ENCODE results near the gene CABP7. TPM values are rescaled to one million over a fixed set of nuclear protein-coding genes. Genes with fewer than 3 reads are reported as not detected.

Gene CABP7
- polyA plus RNA-seq (ENCODE audit: insufficient read length in 10 of 10) = under 1 TPM in 9 of 10 donors, not detected in 1; 0.07 to 0.21 (median 0.10) TPM
- long read RNA-seq, donor 1 = 0 reads
- long read RNA-seq, donor 2 = 0 reads
- long read RNA-seq, donor 3 = 0 reads
- long read RNA-seq, donor 4 = 0 reads
- long read RNA-seq, donor 5, partial matches to known transcripts = 0 of 24 reads
- long read RNA-seq, donor 5, other reads (novel, unspliced or antisense) = 24 of 24 reads
- long read RNA-seq, donor 6 = 0 reads
- long read RNA-seq, donor 7 = 0 reads
- long read RNA-seq, donor 8, partial matches to known transcripts = 14 of 20 reads
- long read RNA-seq, donor 8, other reads (novel, unspliced or antisense) = 6 of 20 reads
- long read RNA-seq, donor 9 = 0 reads

DNA sequence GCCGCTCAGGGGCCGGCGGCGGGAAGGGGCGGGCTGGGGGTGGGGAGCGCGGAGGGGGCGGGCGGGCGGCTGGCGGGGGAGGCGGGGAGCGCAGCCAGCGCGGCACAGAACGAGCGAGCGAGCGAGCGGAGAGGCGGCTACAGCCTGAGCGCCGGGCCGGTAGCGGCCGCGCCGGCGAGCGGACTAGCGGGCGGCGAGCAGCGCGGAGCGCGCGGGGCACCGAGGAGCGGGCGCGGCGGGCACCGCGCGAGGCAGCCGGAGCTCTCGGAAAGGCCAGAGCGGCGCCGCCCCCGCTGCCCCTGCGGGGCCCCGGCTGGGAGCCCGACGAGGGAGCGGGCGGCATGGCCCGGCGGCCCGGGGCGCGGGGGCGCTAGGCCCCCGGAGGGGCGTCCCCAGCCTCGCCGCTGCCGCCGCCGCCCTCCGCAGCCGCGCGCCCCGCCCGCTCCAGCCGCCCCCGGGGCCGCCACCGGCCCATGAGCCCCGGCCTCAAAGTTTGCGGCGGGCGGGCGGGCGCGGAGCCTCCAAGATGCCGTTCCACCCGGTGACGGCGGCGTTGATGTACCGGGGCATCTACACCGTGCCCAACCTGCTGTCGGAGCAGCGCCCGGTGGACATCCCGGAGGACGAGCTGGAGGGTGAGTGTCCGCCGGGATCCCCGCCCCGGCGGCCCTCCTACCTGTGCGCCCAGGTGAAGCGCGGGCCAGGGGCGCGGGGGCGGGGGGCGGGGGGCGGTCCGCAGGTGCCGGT, at the start of gene CABP7:
TSS of gene CABP7 (plus strand) at position 105 of the 747 bp plus-strand sequence. CDS start at position 527, 422 bp downstream.
- no peak for DNase-seq

DNA sequence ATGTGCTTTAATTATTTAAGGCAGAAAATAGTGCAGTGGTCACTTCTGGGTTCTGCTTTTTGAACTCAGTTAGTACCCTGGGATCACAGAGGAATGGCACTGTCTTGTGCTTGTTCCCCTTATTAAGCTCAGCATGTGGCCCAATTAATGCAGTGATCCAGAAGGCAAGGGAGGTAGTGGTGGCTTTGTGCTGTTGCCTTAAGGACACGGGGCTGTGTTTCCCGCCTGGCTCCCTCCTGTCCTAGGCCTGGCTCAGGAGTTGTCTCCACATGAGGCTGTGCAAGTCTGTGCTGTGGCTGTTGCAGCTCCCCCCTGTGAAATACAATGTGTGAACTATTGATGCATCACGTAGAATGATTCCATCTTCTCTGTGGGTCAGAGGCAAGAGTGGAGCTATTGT, 49.2 kb upstream of the CABP7 start:
- DNase-seq = no peak

- DNase-seq = no peak
Observed at GRCh38 chr22:29673361-29674066, 46.3 kb upstream of the CABP7 start.

- DNase-seq = no peak
Observed at GRCh38 chr22:29674121-29674520, 45.7 kb upstream of the CABP7 start.

DNA sequence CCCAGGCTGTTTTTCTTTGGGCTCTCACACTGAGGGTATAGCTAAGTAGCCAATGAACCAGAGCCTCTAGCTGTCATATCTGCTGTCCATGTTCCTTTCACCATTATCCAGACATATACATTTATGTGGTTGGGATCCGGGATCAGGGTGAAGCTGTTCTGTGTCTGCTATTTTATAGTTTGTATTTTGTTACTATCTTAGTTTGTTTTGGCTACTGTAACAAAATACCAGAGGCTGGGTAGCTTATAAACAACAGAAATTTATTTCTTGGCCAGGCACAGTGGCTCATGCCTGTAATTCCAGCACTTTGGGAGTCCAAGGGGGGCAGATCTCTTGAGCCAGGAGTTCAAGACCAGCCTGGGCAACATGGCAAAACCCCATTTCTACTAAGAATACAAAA, 40.5 kb upstream of the CABP7 start:
- no peak for DNase-seq

DNA sequence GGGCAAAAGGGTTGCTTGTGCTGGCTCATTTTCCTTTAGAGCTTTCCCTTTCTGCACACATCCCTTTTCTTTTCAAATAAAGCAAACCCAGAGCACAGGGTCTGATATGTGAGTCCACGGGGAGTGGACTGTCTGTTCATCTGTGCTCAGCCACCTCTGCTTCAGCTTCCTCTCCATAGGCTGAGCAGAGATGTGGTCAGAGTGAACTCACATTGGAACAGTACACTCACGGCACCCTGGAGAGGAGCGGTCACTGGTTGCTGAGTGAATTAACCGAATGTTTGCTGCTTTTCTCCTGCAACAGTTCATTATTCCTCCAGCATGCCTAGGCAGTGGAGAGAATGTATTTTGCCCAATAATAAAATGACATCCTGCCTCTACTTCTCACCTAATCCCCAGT, 36.3 kb upstream of the CABP7 start:
- DNase-seq = no peak

DNA sequence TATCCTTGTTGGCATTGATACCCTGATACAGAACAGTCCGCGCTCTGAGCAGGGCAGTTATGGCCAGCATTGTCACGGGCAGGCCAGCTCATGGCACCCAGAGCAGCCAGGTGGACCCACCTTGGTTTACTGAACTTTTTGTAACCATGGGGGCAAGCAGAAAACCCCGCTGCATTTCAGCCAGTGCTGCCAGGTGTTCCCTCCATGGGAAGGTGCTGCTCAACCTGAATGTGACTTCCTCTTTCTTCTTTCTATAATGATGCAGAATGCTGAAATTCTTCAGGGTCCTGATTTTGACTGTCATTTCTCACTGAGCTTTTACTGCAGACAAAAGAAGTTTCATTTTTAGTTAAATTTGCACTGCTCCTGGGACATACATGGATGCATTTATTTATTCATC, 35.6 kb upstream of the CABP7 start:
- DNase-seq = no peak

DNA sequence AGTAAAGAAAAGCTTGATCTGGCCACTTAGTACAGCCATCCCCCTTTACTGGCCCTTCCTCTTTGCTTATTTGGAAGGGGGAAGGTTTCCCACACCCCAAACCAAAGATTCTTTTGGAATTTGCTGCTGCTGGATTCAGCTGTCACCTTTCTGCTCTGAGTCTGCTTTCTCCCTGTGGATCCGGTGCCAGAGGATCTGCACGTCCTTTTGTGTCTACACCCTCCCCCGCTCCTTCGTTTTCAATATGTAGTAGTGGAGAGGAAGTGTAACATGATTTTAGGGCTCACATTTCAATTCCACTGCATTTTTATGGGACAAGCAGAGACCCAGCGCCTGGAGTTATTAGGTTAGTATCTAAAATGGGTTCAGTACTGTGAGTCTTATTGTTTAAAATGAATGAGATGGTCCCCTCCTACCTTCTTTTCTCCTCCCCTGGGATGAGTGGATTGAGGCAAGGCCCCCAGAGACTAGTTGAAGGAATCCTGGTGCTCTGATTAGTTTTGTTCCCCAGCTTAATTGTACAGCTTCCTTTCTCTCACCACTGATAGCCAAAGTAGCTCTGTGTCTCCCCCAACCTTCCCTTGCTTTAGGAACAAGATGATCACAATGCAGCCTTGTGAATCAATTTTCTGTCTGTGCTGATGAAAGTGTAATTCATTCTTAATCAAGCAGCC, 30.5 kb upstream of the CABP7 start:
- DNase-seq = peak in 1 of 3 donors; percentile 56

GRCh38 chr22:29689880-29690213, 30.0 kb upstream of the CABP7 start:
- DNase-seq = peak in 1 of 3 donors; percentile 77

DNA sequence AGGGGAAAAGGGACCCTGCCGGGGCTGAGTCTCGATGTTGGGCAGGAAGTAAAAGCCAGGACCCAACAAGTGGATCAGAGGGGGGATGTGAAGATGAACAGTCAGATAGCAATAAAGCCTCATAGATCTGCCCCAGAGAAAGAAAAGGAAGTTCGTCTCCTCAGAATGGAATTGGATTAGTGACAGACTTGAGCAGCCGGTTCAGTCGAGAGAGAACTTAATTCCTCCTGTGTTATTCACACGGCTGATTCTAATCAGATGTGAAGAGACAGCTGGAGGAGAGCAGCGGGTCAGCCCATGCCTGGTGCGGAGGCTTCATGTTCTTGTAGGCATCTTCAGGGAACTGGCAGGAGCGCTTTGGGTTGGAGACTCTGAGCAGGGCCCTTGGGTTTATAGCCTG, 29.3 kb upstream of the CABP7 start:
- peak in 2 of 3 donors; percentile 55 to 58 for DNase-seq

GRCh38 chr22:29691636-29692326, 28.0 kb upstream of the CABP7 start:
- no peak for DNase-seq

DNA sequence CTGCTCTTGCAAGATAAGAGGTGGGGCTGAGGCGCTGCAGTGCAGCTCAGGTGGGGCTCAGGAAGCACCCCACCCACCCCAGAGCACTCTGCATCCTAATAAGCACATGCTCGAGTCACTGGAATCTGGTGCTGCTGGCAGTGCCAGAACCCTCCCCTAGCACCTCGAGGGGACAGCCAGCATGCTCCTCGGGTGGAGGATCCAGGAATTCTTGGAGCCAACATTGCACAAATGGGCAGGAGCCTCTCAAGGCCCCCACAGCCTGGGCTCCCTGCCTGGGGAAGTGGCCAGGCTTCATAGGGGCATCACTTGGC, 27.5 kb upstream of the CABP7 start:
- DNase-seq = no peak

- peak in 1 of 3 donors; percentile 57 for DNase-seq
Observed at GRCh38 chr22:29693161-29693560, 26.6 kb upstream of the CABP7 start.

GRCh38 chr22:29693671-29694070, 26.1 kb upstream of the CABP7 start:
- peak in 1 of 3 donors; percentile 41 for DNase-seq

- DNase-seq = peak; percentile 52 to 79 (median 57)
Observed at GRCh38 chr22:29695129-29695926, 24.5 kb upstream of the CABP7 start.

DNA sequence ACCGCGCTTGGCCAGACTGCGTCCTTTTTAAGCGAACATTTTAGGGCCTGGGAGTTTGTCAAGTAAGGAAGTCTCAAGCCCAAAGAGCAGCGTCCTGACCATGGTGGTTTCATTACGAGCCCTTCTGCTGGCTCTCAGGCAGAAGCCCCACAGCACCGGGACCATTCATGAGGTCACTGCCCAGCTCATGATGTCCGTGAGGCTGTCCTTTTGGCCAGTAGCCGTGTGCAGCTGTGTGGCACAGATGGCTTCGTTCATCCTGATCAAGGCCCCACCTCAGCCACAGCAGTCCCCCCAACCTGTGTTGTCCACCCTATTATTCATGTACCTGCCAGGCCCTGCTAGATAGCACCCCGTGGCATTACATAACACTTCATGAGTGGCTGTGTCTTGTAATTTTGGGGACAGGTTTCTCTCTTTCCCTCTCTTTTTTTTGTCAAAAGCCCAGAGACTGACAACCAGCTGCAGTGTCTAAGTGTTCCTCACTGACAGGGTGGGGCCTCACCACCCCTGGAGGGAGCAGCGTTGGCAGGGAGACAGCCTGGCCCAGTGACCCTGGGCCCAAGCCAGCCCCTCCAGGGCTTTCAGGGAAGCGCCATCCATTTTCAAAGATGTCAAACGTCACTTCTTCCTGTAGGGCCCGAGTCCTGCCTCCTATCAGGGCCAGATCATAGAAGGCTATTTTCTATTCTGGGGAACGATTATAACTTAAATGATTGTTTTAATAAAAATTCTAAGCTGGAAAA, 21.8 kb upstream of the CABP7 start:
- no peak for DNase-seq

GRCh38 chr22:29700206-29700899, 19.4 kb upstream of the CABP7 start:
- DNase-seq = no peak

DNA sequence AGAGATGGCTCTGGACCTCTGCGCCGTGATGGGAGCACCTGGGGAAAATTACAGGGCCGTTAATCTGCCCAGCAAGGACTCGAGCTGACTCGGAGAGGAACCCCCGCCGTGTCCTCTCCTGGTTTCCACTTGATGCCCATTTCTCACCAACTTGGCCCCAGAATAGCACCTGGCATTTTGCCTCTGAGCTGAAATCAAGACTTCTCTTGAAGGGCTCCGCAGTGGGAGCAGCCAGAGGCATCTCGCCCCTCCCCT, 19.0 kb upstream of the CABP7 start:
- no peak for DNase-seq

- no peak for DNase-seq
Observed at GRCh38 chr22:29701155-29701999, 18.4 kb upstream of the CABP7 start.
